Psoas muscle (tissue), 8 donors: Measurements from ENCODE around the gene LGALS4. TPM values are rescaled to one million over a fixed set of nuclear protein-coding genes. Genes with fewer than 3 reads are reported as not detected.

Source experiments
- ATAC-seq, 4 donors: fragments of 200-7000 bp; cut with Tn5 transposase; one replicate each; pipeline ENCODE4 v1.9.1; 2020; ENCODE audit warnings: moderate library complexity in 3 of 4, mild to moderate bottlenecking in 2 of 4
- DNase-seq, 2 donors: peaks; one replicate each; pipeline ENCODE4 v3.0.0-alpha.2; 2020
- H3K27ac ChIP-seq: fragments of 200-600 bp; one replicate; pipeline ENCODE4 v1.8.0; 2022
- H3K27me3 ChIP-seq, 3 donors: fragments of 200-600 bp in 1 of 3; one replicate each; pipeline versions ENCODE4 v1.6.1 to v1.8.0; 2013 to 2022; ENCODE audit warnings: low read length in 2 of 3, mild to moderate bottlenecking in 2 of 3, moderate library complexity in 1 of 3; ENCODE audit not compliant: insufficient read depth in 3 of 3
- H3K36me3 ChIP-seq, 2 donors: fragments of 200-600 bp in 1 of 2; one replicate each; pipeline versions ENCODE4 v1.6.1 to v1.8.0; 2013 to 2022; ENCODE audit warnings: low read depth in 1 of 2, mild to moderate bottlenecking in 1 of 2, moderate library complexity in 1 of 2; ENCODE audit not compliant: insufficient read depth in 1 of 2
- H3K4me1 ChIP-seq: fragments of 200-600 bp; one replicate; pipeline ENCODE4 v1.8.0; 2022
- H3K4me3 ChIP-seq: fragments of 200-600 bp; one replicate; pipeline ENCODE4 v1.8.0; 2022; ENCODE audit warnings: mild to moderate bottlenecking
- H3K9me3 ChIP-seq: fragments of 200-600 bp; one replicate; pipeline ENCODE4 v1.8.0; 2022
- WGBS, 3 donors: extraction: QIAGEN DNeasy Blood & Tissue Kit; methylation state at CpG; one replicate each; pipeline versions ENCODE4 v1.1.6 to v1.1.7; 2013; 5-methylcytosine and 5-hydroxymethylcytosine counted together
- intact Hi-C, 2 donors: fragments of 100-400 bp; cut with DNase I; formaldehyde crosslinking; loops; one replicate each; pipeline versions ENCODE4 v1.11.0 to v1.14.2; 2022
- polyA plus RNA-seq, 3 donors: library from polyadenylated mRNA; stranded (reverse); fragments of 200-250 nt; gene quantifications; one replicate each; pipeline ENCODE4 v1.2.3, GENCODE V29; 2013
- total RNA-seq, 4 donors: library from RNA; stranded (reverse); fragmentation: NEBNext Ultra II Directional in 2 of 4; extraction: Animal tissue kit (Norgen Biotek cat#: 25700) in 2 of 4; gene quantifications; one replicate each; pipeline versions ENCODE4 v1.2.1 to v1.2.4, GENCODE V29; 2021 to 2023
- TF ChIP-seq, protein P1 (sequence below): fragments of 200-600 bp; IDR thresholded peaks from one replicate; pipeline ENCODE4 v1.8.0; 2022; ENCODE audit warnings: antibody characterized with exemption
- donor health status: healthy with polysubstance abuse.
- donor health status: DM: no; HTN: no; CAD: no; lungs with moderate emphysema.
- donor health status: Bipolar disorder and iron deficiency.
- donor health status: healthy.
- donor health status: DM: yes; HTN: yes; CAD: no.
- donor health status: DM: no; HTN: no; CAD: no.
- donor health status: DM: no; HTN: no; CAD: no.
- donor health status: DM: yes; HTN: yes; CAD: no.

Gene LGALS4
- total and polyA plus RNA-seq, 7 donors: 0.31 to 2.0 (median 0.64) TPM

- peak overlapping the region; percentile 98 for H3K4me3 ChIP-seq
- H3K9me3 ChIP-seq: no peaks in the 10 kb centered on the region
- ATAC-seq (no peak), DNase-seq (peak in 1 of 2 donors; percentile 24)
- TF ChIP-seq, protein P1, sequence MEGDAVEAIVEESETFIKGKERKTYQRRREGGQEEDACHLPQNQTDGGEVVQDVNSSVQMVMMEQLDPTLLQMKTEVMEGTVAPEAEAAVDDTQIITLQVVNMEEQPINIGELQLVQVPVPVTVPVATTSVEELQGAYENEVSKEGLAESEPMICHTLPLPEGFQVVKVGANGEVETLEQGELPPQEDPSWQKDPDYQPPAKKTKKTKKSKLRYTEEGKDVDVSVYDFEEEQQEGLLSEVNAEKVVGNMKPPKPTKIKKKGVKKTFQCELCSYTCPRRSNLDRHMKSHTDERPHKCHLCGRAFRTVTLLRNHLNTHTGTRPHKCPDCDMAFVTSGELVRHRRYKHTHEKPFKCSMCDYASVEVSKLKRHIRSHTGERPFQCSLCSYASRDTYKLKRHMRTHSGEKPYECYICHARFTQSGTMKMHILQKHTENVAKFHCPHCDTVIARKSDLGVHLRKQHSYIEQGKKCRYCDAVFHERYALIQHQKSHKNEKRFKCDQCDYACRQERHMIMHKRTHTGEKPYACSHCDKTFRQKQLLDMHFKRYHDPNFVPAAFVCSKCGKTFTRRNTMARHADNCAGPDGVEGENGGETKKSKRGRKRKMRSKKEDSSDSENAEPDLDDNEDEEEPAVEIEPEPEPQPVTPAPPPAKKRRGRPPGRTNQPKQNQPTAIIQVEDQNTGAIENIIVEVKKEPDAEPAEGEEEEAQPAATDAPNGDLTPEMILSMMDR: no peak
- peak overlapping the region; percentile 100 for H3K27ac ChIP-seq
- WGBS, 3 donors: 26 to 41% (median 35%) methylated on average over 2 of the region's 2 CpGs
- H3K27me3 ChIP-seq: no peaks in the 10 kb centered on the region
- H3K4me1 ChIP-seq: peaks cover 70% of the 10 kb centered on the region
- H3K36me3 ChIP-seq: peaks cover 24 to 75% of the 10 kb centered on the region in 2 donors
- intact Hi-C loops: no loop called here
These were observed 33.4 kb upstream of the LGALS4 start for GRCh38 chr19:38846097-38846496.

DNA sequence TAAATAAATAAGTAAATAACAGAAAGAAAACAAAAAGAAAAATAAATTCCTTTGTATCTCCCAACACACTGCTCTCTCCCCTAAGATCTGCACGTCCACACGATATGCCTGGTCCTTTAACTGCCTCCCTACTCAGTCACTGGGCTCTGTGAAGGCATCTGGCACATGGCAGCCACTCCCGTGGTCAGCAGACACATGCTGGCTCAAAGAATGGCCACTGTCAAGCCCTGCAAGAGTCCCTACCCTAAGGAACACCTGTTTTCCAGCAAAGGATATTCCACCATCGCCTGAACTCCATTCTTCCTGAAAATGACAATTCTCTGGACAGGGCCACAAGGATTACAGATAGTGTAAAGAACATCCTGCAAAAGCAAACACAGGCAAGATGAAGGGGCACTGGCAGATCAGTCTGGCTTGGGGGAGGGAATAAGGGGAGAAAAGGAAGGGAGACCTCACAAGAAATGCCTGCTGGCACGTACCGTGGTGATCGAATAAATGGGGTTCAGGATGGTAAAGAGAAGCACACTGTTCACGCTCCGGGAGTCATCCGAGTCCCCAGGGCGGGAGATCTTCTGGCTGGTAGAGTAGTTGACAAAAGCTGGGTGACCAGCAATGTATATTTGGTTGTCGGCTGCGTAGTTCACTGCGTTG lies 32.8 kb upstream of the LGALS4 start:
- peaks cover 25 to 81% of the 10 kb centered on the region in 2 donors for H3K36me3 ChIP-seq
- intact Hi-C loops: no loop called here

DNA sequence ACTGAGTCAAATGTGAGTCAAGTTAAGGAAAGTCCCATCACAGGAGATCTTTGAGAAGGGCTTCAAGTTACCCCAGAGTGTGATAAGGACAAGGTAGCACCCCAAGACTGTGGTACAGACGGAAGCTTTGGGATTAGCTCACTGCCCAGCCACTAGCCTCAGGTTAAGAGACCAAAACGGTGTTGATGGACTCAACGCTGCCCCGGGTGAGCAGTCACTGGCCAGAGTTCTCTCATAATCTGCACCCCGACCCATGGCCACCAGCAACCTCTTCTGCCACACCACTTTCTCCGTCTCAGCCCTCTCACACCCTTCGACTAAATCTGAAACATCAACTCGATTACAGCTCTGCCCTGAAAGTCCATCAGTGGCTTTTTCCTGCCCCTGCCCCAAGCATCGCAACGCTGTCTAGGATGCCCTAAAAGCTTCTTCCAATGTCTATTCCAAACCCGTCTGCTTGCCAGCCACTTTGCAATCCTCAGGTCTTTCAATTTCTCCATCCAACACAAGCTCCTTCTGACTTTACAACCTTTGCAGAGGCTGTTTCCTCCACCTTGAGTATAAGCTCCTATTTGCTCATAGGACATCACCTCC lies 31.4 kb upstream of the LGALS4 start:
- intact Hi-C loops: no loop called here
- 87 to 89% (median 87%) methylated on average over 11 of the region's 11 CpGs for WGBS, 3 donors
- peaks cover 84% of the 10 kb centered on the region for H3K4me1 ChIP-seq
- TF ChIP-seq, protein P1: no peak
- no peak overlapping the region for H3K4me3 ChIP-seq
- ATAC-seq (no peak), DNase-seq (peak in 1 of 2 donors; percentile 23)
- H3K36me3 ChIP-seq: peaks cover 32 to 94% of the 10 kb centered on the region in 2 donors
- no peaks in the 10 kb centered on the region for H3K9me3 ChIP-seq
- H3K27me3 ChIP-seq: no peaks in the 10 kb centered on the region
- peak overlapping the region; percentile 100 for H3K27ac ChIP-seq

More for the DNA sequence above, 32.8 kb upstream of the LGALS4 start:
- 68 to 71% (median 69%) methylated on average over 14 of the region's 14 CpGs for WGBS, 3 donors
- H3K27ac ChIP-seq: peak overlapping the region; percentile 100
- TF ChIP-seq, protein P1: no peak
- H3K4me3 ChIP-seq: no peak overlapping the region
- no peaks in the 10 kb centered on the region for H3K9me3 ChIP-seq
- peaks cover 73% of the 10 kb centered on the region for H3K4me1 ChIP-seq
- ATAC-seq (no peak), DNase-seq (peak in 1 of 2 donors; percentile 62)
- no peaks in the 10 kb centered on the region for H3K27me3 ChIP-seq

GRCh38 chr19:38843175-38843758 lies 30.5 kb upstream of the LGALS4 start:
- 90 to 97% (median 95%) methylated on average over 9 of the region's 9 CpGs for WGBS, 3 donors
- peak in 1 of 2 donors; percentile 41 for DNase-seq
- TF ChIP-seq, protein P1: no peak
- ATAC-seq: no peak
- Histone ChIP-seq H3K4me1 (peaks cover 88% of the 10 kb centered on the region), H3K9me3 (no peaks in the 10 kb centered on the region), H3K4me3 (no peak overlapping the region), H3K27me3 (no peaks in the 10 kb centered on the region), H3K36me3 (peaks cover 40 to 100% of the 10 kb centered on the region in 2 donors), H3K27ac (peak overlapping the region; percentile 100)
- intact Hi-C loops: no loop called here
